A673 (cell line): ENCODE results near the gene SDK1. TPM values are rescaled to one million over a fixed set of nuclear protein-coding genes. Genes with fewer than 3 reads are reported as not detected.

ENCODE experiments used
- BruUV-seq: library from RNA; stranded (reverse); fragments of 400-500 nt; replicated peaks from 2 replicates; lab custom pipeline; 2021; lab: Mats Ljungman, UMichigan
- CTCF ChIA-PET: fragments of 300-600 bp; sonication (Branson Sonifier 250); formaldehyde crosslinking; loops from one replicate; lab custom pipeline; 2022; ENCODE audit warnings: antibody characterized with exemption; lab: Charles Lee
- POLR2A ChIA-PET: fragments of 300-600 bp; sonication (Branson Sonifier 250); formaldehyde crosslinking; loops from one replicate; lab custom pipeline; 2022; ENCODE audit warnings: antibody characterized with exemption; ENCODE audit not compliant: low non-redundant PET; lab: Charles Lee
- DNase-seq: peaks from one replicate; pipeline ENCODE4 v3.0.0-alpha.2; 2015; ENCODE audit warnings: low spot score
- H3K27ac ChIP-seq: fragments of 200-600 bp; sonication (generic); 2 replicates; pipeline ENCODE4 v1.5.1; 2016; ENCODE audit warnings: mixed run types, low read depth, mild to moderate bottlenecking, mixed read lengths, antibody characterized with exemption, low read length; ENCODE audit not compliant: poor library complexity, severe bottlenecking
- H3K27me3 ChIP-seq: fragments of 200-600 bp; sonication (generic); replicated peaks from 2 replicates; pipeline ENCODE4 v1.6.1; 2017; ENCODE audit warnings: mixed run types, low read depth, mild to moderate bottlenecking, mixed read lengths, antibody characterized with exemption, low read length; ENCODE audit not compliant: insufficient read depth, poor library complexity
- H3K36me3 ChIP-seq: fragments of 200-600 bp; sonication (generic); 2 replicates; pipeline ENCODE4 v1.6.1; 2016; ENCODE audit warnings: mixed run types, mild to moderate bottlenecking, mixed read lengths, antibody characterized with exemption, low read length; ENCODE audit not compliant: insufficient read depth, poor library complexity, severe bottlenecking
- H3K4me1 ChIP-seq: fragments of 200-600 bp; sonication (generic); 2 replicates; pipeline ENCODE4 v1.6.1; 2017; ENCODE audit warnings: mixed run types, mild to moderate bottlenecking, mixed read lengths, antibody characterized with exemption, low read length; ENCODE audit not compliant: insufficient read depth, poor library complexity, severe bottlenecking
- H3K4me3 ChIP-seq: fragments of 200-600 bp; sonication (generic); 2 replicates; pipeline ENCODE4 v1.5.1; 2016; ENCODE audit warnings: low read depth, mixed run types, mild to moderate bottlenecking, mixed read lengths, low read length; ENCODE audit not compliant: poor library complexity, severe bottlenecking
- H3K9me3 ChIP-seq: fragments of 200-600 bp; sonication (generic); 2 replicates; pipeline ENCODE4 v1.6.1; 2016; ENCODE audit warnings: mixed run types, low read depth, mild to moderate bottlenecking, mixed read lengths, antibody characterized with exemption, low read length; ENCODE audit not compliant: poor library complexity, severe bottlenecking
- CTCF ChIP-seq: fragments of 300-800, 200-600 bp; sonication (generic); conservative IDR thresholded peaks from 2 replicates; pipeline ENCODE4 v1.5.1; 2017; ENCODE audit warnings: low read depth, mild to moderate bottlenecking, antibody characterized with exemption, low read length, moderate library complexity, mixed read lengths
- EZH2 ChIP-seq: fragments of 200-600 bp; sonication (generic); IDR thresholded peaks from 2 replicates; pipeline ENCODE4 v1.6.1; 2017; ENCODE audit warnings: borderline replicate concordance, low read depth, mild to moderate bottlenecking, mixed read lengths, antibody characterized with exemption, low read length; ENCODE audit not compliant: poor library complexity, severe bottlenecking
- intact Hi-C: fragments of 100-400 bp; cut with micrococcal nuclease; formaldehyde crosslinking; loops from one replicate; pipeline ENCODE4 v1.10.0; 2022; ENCODE audit not compliant: unreplicated experiment
- total RNA-seq: library from RNA; stranded (reverse); gene quantifications from 2 replicates; pipeline ENCODE4 v1.2.3, GENCODE V29; 2021

SDK1 gene
- total RNA-seq, 1 experiment from 2014 or later: 14.7 TPM

- DNase-seq: no peak
- Histone ChIP-seq H3K36me3 (no peaks in the 10 kb centered on the region), H3K9me3 (no peaks in the 10 kb centered on the region), H3K27ac (no peak overlapping the region), H3K27me3 (no peaks in the 10 kb centered on the region), H3K4me1 (peaks cover 3% of the 10 kb centered on the region), H3K4me3 (no peak overlapping the region)
- BruUV-seq: no TSS peak
- no peak for TF ChIP-seq CTCF
- no peak for TF ChIP-seq EZH2
- intact Hi-C loops: no loop called here
- POLR2A ChIA-PET: no interaction called here
- CTCF ChIA-PET: no interaction called here
Observed at GRCh38 chr7:3459111-3459510, 158.1 kb downstream of the SDK1 start.

GRCh38 chr7:3461923-3462322 lies 160.9 kb downstream of the SDK1 start:
- Histone ChIP-seq H3K4me3 (no peak overlapping the region), H3K4me1 (peaks cover 3% of the 10 kb centered on the region), H3K27ac (no peak overlapping the region), H3K36me3 (no peaks in the 10 kb centered on the region), H3K27me3 (no peaks in the 10 kb centered on the region), H3K9me3 (no peaks in the 10 kb centered on the region)
- no TSS peak for BruUV-seq
- POLR2A ChIA-PET: no interaction called here
- DNase-seq: no peak
- CTCF ChIA-PET: no interaction called here
- intact Hi-C loops: no loop called here
- TF ChIP-seq EZH2: no peak
- TF ChIP-seq CTCF: no peak

- no peaks in the 10 kb centered on the region for H3K27me3 ChIP-seq
- ChIA-PET POLR2A (no interaction called here), CTCF (no interaction called here)
- H3K9me3 ChIP-seq: no peaks in the 10 kb centered on the region
- H3K27ac ChIP-seq: no peak overlapping the region
- no TSS peak for BruUV-seq
- H3K4me3 ChIP-seq: no peak overlapping the region
- peaks cover 3% of the 10 kb centered on the region for H3K4me1 ChIP-seq
- H3K36me3 ChIP-seq: no peaks in the 10 kb centered on the region
- no peak for TF ChIP-seq CTCF
- TF ChIP-seq EZH2: no peak
- intact Hi-C loops: no loop called here
- no peak for DNase-seq
Observed at GRCh38 chr7:3463696-3464095, 162.6 kb downstream of the SDK1 start.
